ENCODE results near the gene HEMK1. TPM values are rescaled to one million over a fixed set of nuclear protein-coding genes. Genes with fewer than 3 reads are reported as not detected.

Gene HEMK1
- total RNA-seq, 1 donor from 2014 or later = 16.1 TPM

- TF ChIP-seq CTCF (IDR thresholded peaks at IDR 0.05; ENCODE audit: borderline replicate concordance) = peak; percentile 2
- intact Hi-C loops (cut with micrococcal nuclease) = loop anchor here (2.0 kb wide), 1 partner anchor 46 kb away; no protein-coding TSS in a partner anchor
Measured at GRCh38 chr3:50617096-50617791, 47.9 kb downstream of the HEMK1 start, which contains the start of gene MAPKAPK3. Gene MAPKAPK3, plus strand, starts transcription at chr3:50617151. Its CDS starts 415 bp downstream, at chr3:50617566.

GRCh38 chr3:50617911-50618481, 48.7 kb downstream of the HEMK1 start:
- Histone ChIP-seq H3K4me3 (peak overlapping the region; percentile 96), H3K36me3 (no peaks in the 10 kb centered on the region), H3K9me3 (replicated peaks) (no peaks in the 10 kb centered on the region), H3K27ac (replicated peaks) (peak overlapping the region; percentile 98), H3K4me1 (peaks cover 79% of the 10 kb centered on the region), H3K27me3 (ENCODE audit: low read depth) (no peaks in the 10 kb centered on the region)
- TF ChIP-seq CTCF (IDR thresholded peaks at IDR 0.05; ENCODE audit: borderline replicate concordance) = no peak
- DNase-seq = peak; percentile 73
- intact Hi-C loops (cut with micrococcal nuclease) = loop anchor here (2.0 kb wide), 1 partner anchor 47 kb away; no protein-coding TSS in a partner anchor

More at GRCh38 chr3:50617096-50617791, 47.9 kb downstream of the HEMK1 start, which contains the start of gene MAPKAPK3:
- Histone ChIP-seq H3K4me1 (peaks cover 79% of the 10 kb centered on the region), H3K27me3 (ENCODE audit: low read depth) (no peaks in the 10 kb centered on the region), H3K9me3 (replicated peaks) (no peaks in the 10 kb centered on the region), H3K4me3 (peak within 1 kb of the TSS; percentile 96), H3K36me3 (no peaks in the 10 kb centered on the region), H3K27ac (replicated peaks) (peak within 1 kb of the TSS; percentile 98)
- DNase-seq = peak; percentile 59

GRCh38 chr3:50620420-50620819, 51.1 kb downstream of the HEMK1 start:
- peaks cover 93% of the 10 kb centered on the region for H3K4me1 ChIP-seq
- TF ChIP-seq CTCF (IDR thresholded peaks at IDR 0.05; ENCODE audit: borderline replicate concordance) = no peak
- intact Hi-C loops (cut with micrococcal nuclease) = no loop called here
- H3K36me3 ChIP-seq = peaks cover 3% of the 10 kb centered on the region
- no peak for DNase-seq
- H3K27me3 ChIP-seq (ENCODE audit: low read depth) = no peaks in the 10 kb centered on the region
- no peaks in the 10 kb centered on the region for H3K9me3 ChIP-seq (replicated peaks)
- H3K4me3 ChIP-seq = peak overlapping the region; percentile 96
- H3K27ac ChIP-seq (replicated peaks) = peak overlapping the region; percentile 98

DNA sequence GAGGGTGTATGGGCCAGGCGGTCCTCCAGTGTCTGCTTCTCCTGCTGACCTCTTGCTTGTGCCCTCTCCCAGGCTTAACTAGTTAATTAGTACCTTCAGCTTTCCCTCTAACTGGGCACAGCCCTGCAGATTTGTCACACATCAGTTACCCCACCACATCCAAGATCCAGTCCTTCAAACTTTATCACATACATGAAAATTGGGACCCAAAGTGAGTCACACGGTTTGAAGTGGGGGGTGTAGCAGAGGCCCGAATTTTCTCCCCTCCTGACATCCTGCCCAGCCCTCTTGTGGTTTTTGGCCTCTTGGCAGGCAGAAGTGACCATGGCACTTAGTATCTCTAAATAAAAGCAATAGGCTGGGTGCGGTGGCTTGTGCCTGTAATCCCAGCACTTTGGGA, 51.5 kb downstream of the HEMK1 start:
- no peak for DNase-seq
- H3K36me3 ChIP-seq = peaks cover 3% of the 10 kb centered on the region
- peak overlapping the region; percentile 96 for H3K4me3 ChIP-seq
- H3K4me1 ChIP-seq = peaks cover 94% of the 10 kb centered on the region
- intact Hi-C loops (cut with micrococcal nuclease) = no loop called here
- no peak for TF ChIP-seq CTCF (IDR thresholded peaks at IDR 0.05; ENCODE audit: borderline replicate concordance)
- no peaks in the 10 kb centered on the region for H3K9me3 ChIP-seq (replicated peaks)
- H3K27me3 ChIP-seq (ENCODE audit: low read depth) = no peaks in the 10 kb centered on the region
- peak overlapping the region; percentile 98 for H3K27ac ChIP-seq (replicated peaks)

DNA sequence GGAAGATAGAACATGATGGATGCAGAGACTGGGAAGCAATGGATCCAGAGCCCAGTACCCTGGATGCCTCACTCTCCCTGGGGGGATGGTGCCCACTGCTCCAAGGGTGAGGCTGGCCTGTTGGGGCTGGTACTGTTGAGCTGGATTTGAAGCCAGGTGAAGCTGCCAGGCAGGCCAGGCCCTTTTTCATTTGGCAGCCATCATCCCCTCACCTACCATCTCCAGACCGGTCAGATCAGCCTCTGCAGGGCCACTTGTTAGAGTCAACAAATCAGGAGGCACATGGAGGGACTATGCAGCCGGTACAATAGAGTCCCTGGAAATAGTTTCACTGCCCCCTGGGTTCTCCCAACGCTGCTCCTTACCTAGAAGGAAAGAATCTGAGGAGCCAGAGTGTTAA, 53.6 kb downstream of the HEMK1 start:
- no peak for TF ChIP-seq CTCF (IDR thresholded peaks at IDR 0.05; ENCODE audit: borderline replicate concordance)
- H3K36me3 ChIP-seq = peaks cover 3% of the 10 kb centered on the region
- peaks cover 97% of the 10 kb centered on the region for H3K4me1 ChIP-seq
- no peaks in the 10 kb centered on the region for H3K27me3 ChIP-seq (ENCODE audit: low read depth)
- H3K27ac ChIP-seq (replicated peaks) = peak overlapping the region; percentile 98
- H3K4me3 ChIP-seq = peak overlapping the region; percentile 4
- H3K9me3 ChIP-seq (replicated peaks) = no peaks in the 10 kb centered on the region
- intact Hi-C loops (cut with micrococcal nuclease) = no loop called here
- DNase-seq = no peak
